Endothelial cell of umbilical vein (primary cell): ENCODE data around the gene PTGDS. TPM values are rescaled to one million over a fixed set of nuclear protein-coding genes. Genes with fewer than 3 reads are reported as not detected.

ENCODE experiments used
- BruUV-seq: library from RNA; stranded (reverse); fragments of 400-500 nt; replicated peaks from 2 replicates; lab custom pipeline; 2021; lab: Mats Ljungman, UMichigan
- CTCF ChIA-PET: fragments of 300-600, 350-600 bp; sonication (Branson Sonifier 250); formaldehyde crosslinking; loops from one replicate; lab custom pipeline; 2021; ENCODE audit warnings: antibody characterized with exemption, inconsistent platforms; lab: Charles Lee
- POLR2A ChIA-PET: fragments of 300-600, 350-600 bp; sonication (Branson Sonifier 250); formaldehyde crosslinking; loops from one replicate; lab custom pipeline; 2021; ENCODE audit warnings: antibody characterized with exemption, inconsistent platforms; lab: Charles Lee
- DNase-seq: peaks from one replicate; pipeline ENCODE4 v3.0.0-alpha.2; 2011; ENCODE audit warnings: low read depth, low spot score
- FAIRE-seq: peaks from 2 replicates; lab custom pipeline; 2011; peaks lifted over from hg19 to GRCh38; lab: Jason Lieb, UNC
- H2AFZ ChIP-seq: 2 replicates; pipeline ENCODE4 v1.6.0; 2012; ENCODE audit warnings: low read depth, low read length, control low read depth, inconsistent platforms
- H3K27ac ChIP-seq: 2 replicates; pipeline ENCODE4 v1.5.1; 2011; ENCODE audit warnings: low read depth, mild to moderate bottlenecking, control low read depth, low read length, moderate library complexity; ENCODE audit not compliant: insufficient read depth
- H3K27me3 ChIP-seq, 2 experiments: 2 replicates each; pipeline versions ENCODE4 v1.6.0 to v1.6.1; 2011; ENCODE audit warnings: low read length in 2 of 2, mixed read lengths in 1 of 2; ENCODE audit not compliant: control insufficient read depth in 2 of 2, insufficient read depth in 2 of 2
- H3K36me3 ChIP-seq, 2 experiments: 2 replicates in 1 of 2; 3 replicates in 1 of 2; pipeline ENCODE4 v1.5.1; 2011; ENCODE audit warnings: low read length in 2 of 2, mild to moderate bottlenecking in 1 of 2, moderate library complexity in 1 of 2; ENCODE audit not compliant: control insufficient read depth in 2 of 2, insufficient read depth in 2 of 2; ENCODE audit errors: extremely low read depth in 1 of 2
- H3K4me1 ChIP-seq: 3 replicates; pipeline ENCODE4 v1.5.1; 2011; ENCODE audit warnings: mild to moderate bottlenecking, low read length; ENCODE audit not compliant: control insufficient read depth, insufficient read depth; ENCODE audit errors: extremely low read depth
- H3K4me2 ChIP-seq: 2 replicates; pipeline ENCODE4 v1.6.1; 2011; ENCODE audit warnings: low read length, control low read depth, mixed read lengths; ENCODE audit not compliant: insufficient read depth
- H3K4me3 ChIP-seq, 3 experiments: fragments of 200-600 bp in 1 of 3; sonication (generic), shearing (Covaris generic) in 1 of 3; replicated peaks in 1 of 3; 2 replicates each; pipeline ENCODE4 v1.5.1; 2011 to 2016; ENCODE audit warnings: control low read depth in 3 of 3, low read length in 3 of 3, mild to moderate bottlenecking in 2 of 3, inconsistent platforms in 1 of 3, low read depth in 1 of 3, moderate library complexity in 1 of 3; ENCODE audit not compliant: insufficient read depth in 1 of 3
- H3K79me2 ChIP-seq: 2 replicates; pipeline ENCODE4 v1.6.0; 2012; ENCODE audit warnings: low read length, inconsistent platforms; ENCODE audit not compliant: control insufficient read depth, insufficient read depth
- H3K9ac ChIP-seq: replicated peaks from 2 replicates; pipeline ENCODE3; 2011; ENCODE audit warnings: low read length, control low read depth; ENCODE audit not compliant: insufficient read depth; ENCODE audit errors: extremely low read depth
- H3K9me1 ChIP-seq: replicated peaks from 3 replicates; pipeline ENCODE4 v1.6.0; 2011; ENCODE audit warnings: mild to moderate bottlenecking, low read length; ENCODE audit not compliant: control insufficient read depth, insufficient read depth; ENCODE audit errors: extremely low read depth
- H3K9me3 ChIP-seq: replicated peaks from 2 replicates; pipeline ENCODE4 v1.5.1; 2012; ENCODE audit warnings: low read length, inconsistent platforms; ENCODE audit not compliant: control insufficient read depth, insufficient read depth
- H4K20me1 ChIP-seq: replicated peaks from 2 replicates; pipeline ENCODE3; 2011; ENCODE audit warnings: mild to moderate bottlenecking, low read length; ENCODE audit not compliant: control insufficient read depth, insufficient read depth; ENCODE audit errors: extremely low read depth
- CTCF ChIP-seq, 2 donors: IDR thresholded peaks; 1 replicate in 1 of 2; 2 replicates in 1 of 2; pipeline ENCODE4 v1.5.1; 2011; ENCODE audit warnings: low read length in 2 of 2, mild to moderate bottlenecking in 2 of 2, moderate library complexity in 2 of 2, control low read depth in 1 of 2, inconsistent platforms in 1 of 2, low read depth in 1 of 2; ENCODE audit not compliant: insufficient read depth in 1 of 2; ENCODE audit errors: extremely low read depth in 1 of 2
- EZH2 ChIP-seq: IDR thresholded peaks from 2 replicates; pipeline ENCODE4 v1.6.1; 2012; ENCODE audit warnings: borderline replicate concordance, low read depth, mild to moderate bottlenecking, moderate library complexity, low read length, inconsistent platforms; ENCODE audit not compliant: severe bottlenecking
- FOS ChIP-seq: IDR thresholded peaks from 2 replicates; pipeline ENCODE4 v1.6.1; 2011; ENCODE audit warnings: mild to moderate bottlenecking, low read length, moderate library complexity, borderline replicate concordance; ENCODE audit not compliant: insufficient read depth
- GATA2 ChIP-seq: IDR thresholded peaks from 2 replicates; pipeline ENCODE4 v1.7.0; 2011; ENCODE audit warnings: low read depth, mild to moderate bottlenecking, moderate library complexity, mixed read lengths, low read length; ENCODE audit not compliant: insufficient read length, insufficient read depth
- JUN ChIP-seq: IDR thresholded peaks from 2 replicates; pipeline ENCODE4 v1.6.1; 2011; ENCODE audit warnings: borderline replicate concordance, low read depth; ENCODE audit not compliant: insufficient read length, insufficient read depth
- MYC ChIP-seq: IDR thresholded peaks from one replicate; pipeline ENCODE4 v1.6.1; 2011; ENCODE audit warnings: mild to moderate bottlenecking, low read depth, low read length
- POLR2A ChIP-seq: IDR thresholded peaks from 2 replicates; pipeline ENCODE4 v1.6.1; 2012; ENCODE audit warnings: low read depth, mild to moderate bottlenecking, control low read depth, low read length
- POLR2AphosphoS5 ChIP-seq: IDR thresholded peaks from 2 replicates; pipeline ENCODE4 v1.6.1; 2012; ENCODE audit warnings: low read depth, mild to moderate bottlenecking, control low read depth, low read length, moderate library complexity; ENCODE audit not compliant: insufficient read depth
- dilution Hi-C: fragments of 300-500 bp; cut with MboI; formaldehyde crosslinking; loops from one replicate; pipeline ENCODE4 v1.15.0; 2019; ENCODE audit warnings: low sequenced_read_pairs; ENCODE audit not compliant: extremely low pct_ligation_motif_present
- intact Hi-C: fragments of 100-400 bp; cut with micrococcal nuclease; formaldehyde crosslinking; loops from one replicate; pipeline ENCODE4 v1.10.0; 2022
- polyA plus RNA-seq, 4 experiments: library from polyadenylated mRNA; depleted of rRNA in 3 of 4; stranded (reverse) in 3 of 4; unstranded in 1 of 4; fragments of >200 nt; gene quantifications; 2 replicates each; pipeline versions ENCODE4 v1.2.1 to v1.2.3, GENCODE V29; 2011 to 2012; ENCODE audit warnings: missing spikeins in 1 of 4
- total RNA-seq: library from RNA; stranded (reverse); gene quantifications from 2 replicates; pipeline ENCODE4 v1.2.3, GENCODE V29; 2021
- TF ChIP-seq, protein P1 (sequence below): IDR thresholded peaks from 2 replicates; pipeline ENCODE4 v1.6.1; 2011; ENCODE audit not compliant: insufficient read depth, insufficient read length

PTGDS gene
- total and polyA plus RNA-seq, 2 donors (not counting 3 experiments of a cell fraction or from before 2014, with no cell fraction given), result not detected

DNA sequence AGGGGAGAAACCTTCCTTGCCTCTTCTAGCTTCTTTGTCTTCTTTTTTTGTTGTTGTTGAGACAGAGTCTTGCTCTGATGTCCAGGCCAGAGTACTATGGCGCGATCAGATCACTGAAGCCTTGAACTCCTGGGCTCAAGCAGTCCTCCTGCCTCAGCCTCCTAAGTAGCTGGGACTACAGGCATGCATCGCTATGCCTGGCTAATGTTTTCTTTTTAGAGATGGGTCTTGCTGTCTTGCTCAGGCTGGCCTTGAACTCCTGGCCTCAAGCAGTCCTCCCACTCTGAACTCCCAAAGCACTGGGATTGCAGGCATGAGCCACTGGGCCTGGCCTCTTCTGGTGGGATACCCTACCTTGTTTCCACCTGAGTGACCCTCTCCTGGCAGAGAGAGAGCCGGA, 11.6 kb downstream of the PTGDS start:
- TF ChIP-seq GATA2 (no peak), FOS (no peak), JUN (no peak), EZH2 (no peak), POLR2AphosphoS5 (no peak), CTCF (IDR thresholded peaks at IDR 0.05; ENCODE audit: extremely low read depth in 1 of 2, insufficient read depth in 1 of 2, low read depth in 1 of 2, low read length in 2 of 2) (no peak), POLR2A (no peak), MYC (no peak)
- TF ChIP-seq, protein P1, sequence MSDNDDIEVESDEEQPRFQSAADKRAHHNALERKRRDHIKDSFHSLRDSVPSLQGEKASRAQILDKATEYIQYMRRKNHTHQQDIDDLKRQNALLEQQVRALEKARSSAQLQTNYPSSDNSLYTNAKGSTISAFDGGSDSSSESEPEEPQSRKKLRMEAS, result no peak
- Histone ChIP-seq H3K4me1 (peaks cover 7% of the 10 kb centered on the region), H3K9me1 (no peaks in the 10 kb centered on the region), H3K9ac (no peak overlapping the region), H3K4me3 (no peak overlapping the region), H3K79me2 (peaks cover 9% of the 10 kb centered on the region), H3K27me3 (peaks cover 3 to 10% of the 10 kb centered on the region in 2 experiments), H3K27ac (no peak overlapping the region), H3K9me3 (no peaks in the 10 kb centered on the region), H3K36me3 (no peaks in the 10 kb centered on the region), H3K4me2 (no peak overlapping the region), H2AFZ (no peak overlapping the region), H4K20me1 (no peaks in the 10 kb centered on the region)
- CTCF ChIA-PET, result no interaction called here
- intact Hi-C loops, result no loop called here
- DNase-seq (no peak), FAIRE-seq (no peak)
- no TSS peak for BruUV-seq
- POLR2A ChIA-PET, result no interaction called here
- dilution Hi-C loops, result no loop called here
